NCI-H1105 treated with DMSO at 0.1 percent for 48 hours (cell line): ENCODE data around the gene PKNOX1.
"Not testable (repeated sequence)": the region's sequence is repeated elsewhere in the genome, so short reads cannot be mapped to it uniquely, and the experiment has no call there.

Experiments used
- DNase-seq: peaks from one replicate; lab custom pipeline; 2025; lab: John Stamatoyannopoulos, UW

The PKNOX1 gene

GRCh38 chr21:42986125-42986783 lies 11.9 kb downstream of the PKNOX1 start:
- DNase-seq, result no peak

DNA sequence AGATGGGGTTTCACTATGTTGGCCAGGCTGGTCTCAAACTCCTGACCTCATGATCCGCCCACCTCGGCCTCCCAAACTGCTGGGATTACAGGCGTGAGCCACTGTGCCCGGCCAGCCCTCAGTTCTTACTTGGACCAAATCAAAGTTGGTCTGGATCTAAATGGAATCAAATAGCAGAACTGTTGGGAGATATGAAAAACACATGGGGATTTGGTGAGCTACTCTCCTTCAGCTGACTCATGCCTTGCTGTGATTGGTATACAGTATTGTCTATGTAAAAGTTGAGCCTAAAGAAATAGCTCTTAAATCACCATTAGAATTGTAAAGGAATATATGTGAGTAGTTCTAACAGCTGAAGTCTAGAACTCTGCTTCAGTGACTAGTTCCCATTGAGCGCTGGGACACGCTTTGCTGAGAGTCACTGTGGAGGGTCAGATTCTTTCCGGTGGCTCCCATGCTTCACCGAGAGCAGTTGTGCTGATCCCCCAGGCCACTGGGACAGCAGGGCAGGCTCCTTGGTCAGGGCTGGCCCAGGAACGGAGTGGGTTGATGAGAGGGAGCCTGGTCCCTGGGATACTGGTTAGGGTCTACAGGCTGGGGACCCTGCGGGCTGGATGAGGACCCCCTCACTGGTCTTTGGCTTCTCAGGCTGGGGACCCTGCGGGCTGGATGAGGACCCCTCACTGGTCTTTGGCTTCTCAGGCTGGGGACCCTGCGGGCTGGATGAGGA lies 14.0 kb downstream of the PKNOX1 start:
- peak; percentile 15 for DNase-seq

GRCh38 chr21:42989370-42989769 lies 15.0 kb downstream of the PKNOX1 start:
- not testable (repeated sequence) for DNase-seq

DNA sequence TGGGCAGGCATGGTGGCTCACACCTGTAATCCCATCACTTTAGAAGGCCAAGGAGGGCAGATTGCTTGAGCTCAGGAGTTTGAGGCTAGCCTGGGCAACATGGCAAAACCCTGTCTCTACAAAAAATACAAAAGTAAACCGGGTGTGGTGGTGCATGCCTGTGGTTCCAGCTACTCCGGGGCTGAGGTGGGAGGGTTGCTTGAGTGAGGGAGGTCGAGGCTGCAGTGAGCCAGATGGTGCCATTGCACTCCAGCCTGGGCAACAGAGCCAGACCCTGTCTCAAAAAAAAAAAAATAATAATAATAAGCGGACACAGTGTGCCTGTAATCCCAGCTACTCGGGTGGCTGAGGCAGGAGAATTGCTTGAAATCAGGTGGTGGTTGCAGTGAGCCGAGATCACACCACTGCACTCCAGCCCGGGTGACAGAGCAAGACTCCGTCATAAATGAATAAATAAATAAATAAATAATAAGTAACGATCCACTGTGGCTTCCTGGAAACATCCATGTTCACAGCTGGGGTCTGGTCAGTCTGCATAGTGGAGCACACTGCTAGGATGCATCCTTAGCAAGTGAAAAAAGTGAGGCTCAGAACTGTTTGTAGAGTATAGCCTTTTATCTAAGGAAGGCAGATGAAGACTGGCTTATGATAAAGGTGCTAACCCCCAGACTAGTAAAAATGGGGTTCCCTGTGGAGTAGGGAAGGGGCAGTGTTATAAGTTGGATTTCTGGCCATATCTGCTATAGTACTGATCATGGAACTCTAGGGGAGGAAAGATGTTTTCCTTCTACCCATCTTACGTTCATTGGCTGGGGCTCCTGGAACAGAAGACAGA lies 15.7 kb downstream of the PKNOX1 start:
- DNase-seq, result no peak

DNA sequence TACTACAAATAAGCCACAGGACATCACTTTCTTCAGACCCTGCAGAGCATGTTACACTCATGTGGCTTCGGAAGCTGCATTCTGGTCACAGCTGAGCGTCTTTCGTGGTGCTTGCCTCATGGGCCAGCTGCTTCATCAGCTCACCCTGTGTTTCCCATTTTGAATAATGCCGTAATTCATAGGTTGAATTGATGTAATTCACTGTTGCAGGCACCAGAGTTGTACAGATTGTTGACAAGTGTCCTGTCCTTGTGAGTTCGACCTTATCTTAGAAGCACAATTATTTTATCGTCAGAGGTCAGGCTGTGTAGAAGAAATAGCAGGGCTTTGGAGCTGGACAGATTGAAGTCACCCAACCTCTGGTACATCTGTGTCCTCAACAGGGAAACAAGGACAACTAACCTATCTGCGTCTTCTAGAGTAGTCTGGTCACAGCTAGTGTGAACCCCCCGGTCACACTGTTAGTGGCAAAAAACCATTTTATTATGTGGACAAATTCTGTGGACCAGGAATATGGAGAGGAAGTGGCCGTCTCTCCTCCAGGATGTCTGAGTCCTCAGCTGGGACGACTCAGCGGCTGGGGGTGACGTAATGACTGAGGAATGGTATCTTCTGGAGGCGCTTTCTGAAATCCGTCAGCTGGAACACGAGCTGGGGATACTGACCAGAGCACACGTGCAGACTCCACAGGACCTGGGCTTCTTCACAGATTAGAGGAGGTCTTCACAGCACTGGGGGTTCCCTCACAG lies 17.8 kb downstream of the PKNOX1 start:
- DNase-seq, result no peak

DNA sequence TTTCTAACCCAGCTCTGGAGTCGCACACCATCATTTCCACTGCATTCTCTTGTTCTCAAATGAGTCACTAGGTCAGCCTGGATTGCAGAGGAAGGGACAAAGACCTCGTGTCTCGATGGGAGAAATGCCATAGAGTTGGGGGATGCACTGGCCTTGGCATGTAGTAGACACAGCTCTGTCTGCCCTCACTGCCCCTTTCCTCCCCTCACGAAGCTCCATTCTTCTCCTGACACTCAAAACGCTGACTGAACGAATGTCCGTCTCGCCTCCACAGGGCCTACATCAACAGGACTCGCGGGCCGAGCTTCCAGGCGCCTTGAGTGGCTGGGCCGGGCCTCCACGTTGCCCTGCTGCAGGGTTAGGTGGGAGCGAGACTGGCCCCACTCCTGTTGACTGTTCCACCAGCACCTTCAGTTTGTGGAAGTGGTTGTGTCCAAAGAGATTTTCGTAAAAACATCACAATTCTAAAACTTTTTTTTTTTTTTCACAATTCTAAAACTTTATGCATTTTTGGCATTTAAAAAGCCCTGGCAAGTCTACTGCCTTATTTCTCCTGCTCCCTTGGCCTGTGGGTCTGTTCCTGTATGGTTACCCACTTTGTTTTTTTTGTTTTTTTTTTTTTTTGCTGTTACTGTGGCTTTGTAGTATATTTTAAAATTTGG lies 18.8 kb downstream of the PKNOX1 start:
- no peak for DNase-seq

- DNase-seq, result no peak
These were observed 22.7 kb downstream of the PKNOX1 start for GRCh38 chr21:42997053-42997452.

GRCh38 chr21:42997983-42998382 lies 23.6 kb downstream of the PKNOX1 start:
- DNase-seq, result not testable (repeated sequence)

- not testable (repeated sequence) for DNase-seq
These were observed 24.8 kb downstream of the PKNOX1 start for GRCh38 chr21:42999152-42999551.

- not testable (repeated sequence) for DNase-seq
These were observed 25.7 kb downstream of the PKNOX1 start for GRCh38 chr21:43000041-43000440.

GRCh38 chr21:43001316-43001715 lies 27.0 kb downstream of the PKNOX1 start:
- DNase-seq, result no peak

GRCh38 chr21:43004926-43005325 lies 30.6 kb downstream of the PKNOX1 start:
- DNase-seq, result no peak

GRCh38 chr21:43005635-43006034 lies 31.3 kb downstream of the PKNOX1 start:
- no peak for DNase-seq

DNA sequence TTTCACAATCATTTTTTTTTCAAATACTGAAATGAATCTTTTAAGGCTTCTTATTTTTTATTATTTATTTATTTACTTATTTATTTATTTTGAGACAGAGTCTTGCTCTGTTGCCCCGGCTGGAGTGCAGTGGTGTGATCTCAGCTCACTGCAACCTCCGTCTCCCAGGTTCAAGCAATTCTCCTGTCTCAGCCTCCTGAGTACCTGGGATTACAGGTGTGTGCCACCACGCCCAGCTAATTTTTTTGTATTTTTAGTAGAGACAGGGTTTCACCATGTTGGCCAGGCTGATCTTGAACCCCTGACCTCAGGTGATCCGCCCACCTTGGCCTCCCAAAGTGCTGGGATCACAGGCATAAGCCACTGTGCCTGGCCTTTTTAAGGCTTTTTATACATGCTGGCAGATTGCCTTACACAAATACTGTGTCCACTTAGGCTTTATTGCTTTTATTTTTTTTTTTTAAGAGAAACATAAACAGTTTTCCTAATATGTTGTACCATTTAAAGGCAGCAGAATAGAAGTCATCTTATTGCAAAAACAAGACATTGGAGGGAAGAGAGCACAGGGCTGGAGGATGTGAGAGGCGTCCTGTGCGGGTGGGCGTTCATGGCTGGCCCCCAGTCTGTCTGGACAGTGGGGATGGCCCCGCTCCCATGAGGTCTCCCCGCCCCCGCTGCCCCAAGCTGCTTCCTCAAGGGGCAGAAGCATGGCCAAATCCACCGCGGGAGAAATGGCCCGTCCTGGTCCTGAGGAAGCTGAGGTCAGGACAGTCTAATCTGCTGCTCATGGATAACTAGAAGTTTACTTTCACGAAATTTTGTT lies 31.9 kb downstream of the PKNOX1 start:
- DNase-seq, result not testable (repeated sequence)

DNA sequence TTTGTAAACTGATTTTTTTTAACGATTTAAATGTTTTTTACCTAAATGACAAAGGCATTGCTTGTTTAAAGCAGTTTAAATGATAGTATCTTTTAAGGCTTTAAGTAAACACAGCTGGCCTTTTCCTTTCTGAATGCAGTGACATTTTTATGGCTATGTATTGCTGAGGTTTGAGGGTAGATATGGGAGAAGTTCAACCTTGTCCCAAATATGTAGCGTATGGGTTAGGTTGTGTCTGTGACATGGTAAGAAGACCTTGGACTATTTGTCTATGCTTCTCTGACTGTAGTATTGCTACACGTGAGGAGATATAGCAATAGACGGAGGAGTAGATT lies 32.5 kb downstream of the PKNOX1 start:
- DNase-seq, result no peak

DNA sequence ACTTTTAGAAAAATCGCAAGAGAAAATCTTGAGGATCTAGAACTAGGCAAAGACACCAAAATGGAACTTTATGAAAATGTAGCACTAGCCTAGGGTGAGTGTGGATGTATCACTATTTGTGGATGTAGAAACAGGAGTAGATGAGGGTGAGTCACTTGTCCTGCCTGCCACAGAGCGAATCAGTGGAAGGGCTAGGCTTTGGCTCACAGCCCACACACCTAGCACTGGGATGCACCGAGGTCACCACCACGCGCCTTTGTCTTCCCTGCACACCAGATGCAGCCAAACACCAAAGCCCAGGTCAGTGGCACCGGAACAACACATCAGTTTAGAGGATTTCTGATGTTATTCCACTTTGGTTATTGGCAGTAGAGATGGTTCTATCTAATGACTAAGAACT lies 38.2 kb downstream of the PKNOX1 start:
- DNase-seq, result no peak

- no peak for DNase-seq
These were observed 41.7 kb downstream of the PKNOX1 start for GRCh38 chr21:43015906-43016540.

- DNase-seq, result no peak
These were observed 42.4 kb downstream of the PKNOX1 start for GRCh38 chr21:43016728-43017127.

DNA sequence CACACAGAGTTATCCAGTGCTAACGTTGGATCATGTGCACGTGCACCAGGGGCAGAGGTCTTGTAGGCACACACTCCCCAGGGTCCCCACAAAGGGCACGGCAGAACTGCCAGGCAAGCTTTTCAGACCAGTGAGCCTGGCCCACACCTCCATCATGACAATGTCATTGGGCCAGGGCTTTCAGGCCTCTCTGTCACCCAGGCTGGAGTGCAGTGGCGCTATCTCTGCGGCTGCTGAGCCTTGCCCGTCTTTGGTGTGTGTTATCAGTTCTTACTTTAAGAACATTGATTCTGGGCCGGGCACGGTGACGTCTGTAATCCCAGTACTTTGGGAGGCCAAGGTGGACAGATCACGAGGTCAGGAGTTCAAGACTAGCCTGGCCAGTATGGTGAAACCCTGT lies 44.2 kb downstream of the PKNOX1 start:
- no peak for DNase-seq

GRCh38 chr21:43020177-43020576 lies 45.8 kb downstream of the PKNOX1 start:
- DNase-seq, result no peak
